T-helper 2 cell (primary cell): ENCODE measurements around the gene HAUS1.
"Not testable (repeated sequence)": the region's sequence is repeated elsewhere in the genome, so short reads cannot be mapped to it uniquely, and the experiment has no call there.

Source experiments
- DNase-seq, 5 experiments: peaks; one replicate each; pipeline versions ENCODE4 v3.0.0 to v3.0.0-alpha.2; 2012 to 2022

HAUS1 gene

DNA sequence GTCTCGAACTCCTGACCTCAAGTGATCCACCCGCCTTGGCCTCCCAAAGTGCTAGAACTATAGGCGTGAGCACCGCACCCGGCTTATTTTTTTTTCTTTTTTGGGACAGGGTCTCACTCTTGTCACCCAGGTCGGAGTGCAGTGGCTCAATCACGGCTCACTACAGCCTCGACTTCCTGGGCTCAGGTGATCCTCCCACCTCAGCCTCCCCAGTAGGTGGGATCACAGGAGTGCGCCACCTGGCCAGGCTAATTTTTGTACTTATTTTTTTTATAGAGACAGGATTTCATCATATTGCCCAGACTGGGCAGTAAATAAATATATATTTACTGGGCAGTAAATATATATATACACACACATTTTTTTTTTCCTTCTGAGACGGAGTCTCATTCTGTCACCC is 8.7 kb upstream of the HAUS1 start:
- DNase-seq, result no peak

DNA sequence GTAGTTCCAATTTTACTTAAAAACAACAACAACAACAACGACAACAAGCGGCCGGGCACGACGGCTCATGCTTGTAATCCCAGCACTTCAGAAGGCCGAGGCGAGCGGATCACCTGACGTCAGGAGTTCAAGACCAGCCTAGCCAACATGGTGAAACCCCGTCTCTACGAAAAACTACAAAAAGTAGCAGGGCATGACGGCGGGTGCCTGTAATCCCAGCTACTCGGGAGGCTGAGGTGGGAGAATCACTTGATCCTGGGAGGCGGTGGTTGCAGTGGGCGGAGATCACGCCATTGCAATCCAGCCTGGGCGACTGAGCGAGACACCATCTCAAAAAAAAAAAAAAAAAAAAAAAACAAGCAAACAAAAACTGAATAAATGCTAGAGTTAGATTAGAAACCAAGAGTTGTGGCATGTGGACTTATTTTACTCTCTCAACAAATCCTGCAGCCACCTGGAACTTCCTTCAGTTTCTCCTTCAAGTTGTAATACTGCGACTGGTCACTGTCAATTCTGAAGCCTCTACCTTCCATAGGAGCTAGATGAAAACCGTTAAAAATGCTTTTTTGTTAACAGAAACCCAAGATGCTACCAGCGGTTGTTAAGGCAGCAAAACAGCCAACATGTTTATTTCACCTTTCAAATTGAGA is 7.4 kb upstream of the HAUS1 start:
- DNase-seq, result peak in 1 of 5 experiments; percentile 31

DNA sequence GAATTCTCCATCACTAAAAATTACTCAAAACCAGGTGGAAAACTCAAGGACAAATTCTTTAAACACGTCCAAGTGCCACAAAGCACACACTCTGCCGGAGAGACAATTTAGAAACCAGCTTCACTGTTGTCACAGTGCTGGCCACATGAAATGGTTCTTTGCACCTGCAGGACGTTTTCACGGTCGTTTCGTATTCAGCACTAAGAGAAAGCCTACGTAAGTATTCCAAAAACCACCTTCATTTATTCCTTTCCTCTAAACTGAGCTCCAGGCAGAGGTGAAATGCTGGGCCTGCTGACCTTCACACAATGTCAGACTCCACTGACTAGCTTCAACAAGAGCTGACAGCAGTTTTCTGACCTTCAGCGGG is 6.8 kb upstream of the HAUS1 start:
- peak in 2 of 5 experiments; percentile 6 to 35 for DNase-seq

DNA sequence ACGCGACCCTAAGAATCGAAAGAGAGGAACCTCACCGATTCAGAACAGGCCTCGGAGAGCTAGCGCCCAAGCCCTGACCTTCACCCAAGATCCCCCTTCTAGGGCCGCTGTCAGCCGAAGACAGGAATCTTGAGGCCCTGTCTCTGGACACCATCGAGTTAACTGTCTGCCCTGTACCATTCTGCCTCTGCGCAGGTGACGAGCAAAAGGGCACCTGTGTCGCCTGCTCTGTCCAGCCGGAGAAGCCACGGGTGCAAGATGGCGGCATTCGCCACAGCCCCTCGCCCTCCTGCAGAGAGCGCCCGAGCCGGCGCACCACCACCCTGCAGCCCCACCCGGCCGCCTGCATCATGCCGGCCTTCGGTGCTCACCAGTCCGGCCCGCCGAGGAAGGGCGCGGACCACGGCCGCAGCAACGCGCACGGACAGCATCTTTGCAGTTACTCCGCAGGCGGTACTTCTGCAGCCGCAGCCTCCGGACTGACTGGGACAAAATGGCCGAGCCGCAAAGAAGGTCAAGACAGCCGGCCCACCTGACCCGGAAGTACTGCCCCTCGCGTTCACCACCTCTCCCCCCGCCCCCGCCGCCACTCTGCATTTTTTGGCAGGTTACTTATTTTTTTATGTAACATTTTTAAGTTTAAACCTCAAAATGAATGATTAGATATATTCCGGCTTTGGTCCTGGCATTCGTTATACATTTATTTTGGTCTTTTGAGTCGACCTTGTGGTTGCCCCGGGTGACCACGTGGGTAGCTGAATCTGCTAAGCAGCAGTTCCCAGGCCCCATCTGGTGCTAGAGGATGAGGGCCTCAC is 6.2 kb upstream of the HAUS1 start, which contains the start of gene ATP5F1A:
ATP5F1A (minus strand) TSS at position 496 of the 815 bp plus-strand sequence; CDS start at position 431, 65 bp downstream.
- DNase-seq, result peak; percentile 67 to 92 (median 77)

DNA sequence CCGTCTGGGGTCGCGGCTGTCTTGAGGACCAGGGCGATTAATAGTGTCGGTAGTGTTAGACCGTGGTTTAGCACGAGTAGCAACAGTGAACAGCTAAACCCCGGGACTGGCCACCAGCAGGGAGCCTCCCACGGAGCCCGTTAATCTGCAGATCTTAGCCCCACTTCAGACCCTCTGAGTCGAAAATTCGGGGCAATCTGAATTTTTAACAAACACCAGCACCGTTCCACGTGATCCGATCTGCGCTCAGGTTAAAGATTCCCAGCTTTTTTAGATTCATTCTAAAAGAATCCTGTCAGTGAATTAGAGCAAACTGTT is 5.6 kb upstream of the HAUS1 start:
- DNase-seq, result no peak

DNA sequence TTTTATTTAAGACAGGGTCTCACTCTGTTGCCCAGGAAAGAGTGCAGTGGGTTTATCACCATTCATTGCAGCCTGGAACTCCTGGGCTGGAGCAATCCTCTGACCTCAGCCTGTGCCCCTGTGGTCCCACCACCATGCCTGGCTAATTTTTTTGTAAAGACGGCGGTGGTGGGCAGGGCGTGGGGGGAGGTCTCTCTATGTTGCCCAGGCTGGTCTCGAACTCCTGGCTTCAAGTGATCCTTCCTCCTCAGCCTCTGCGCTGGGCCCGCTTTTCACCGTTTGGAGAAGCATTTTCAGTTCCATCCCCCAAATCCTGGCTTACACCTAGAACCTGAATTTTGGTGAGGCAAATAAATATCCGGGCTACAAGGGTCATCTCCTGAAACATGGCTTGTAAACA is 4.7 kb upstream of the HAUS1 start:
- DNase-seq, result no peak

DNA sequence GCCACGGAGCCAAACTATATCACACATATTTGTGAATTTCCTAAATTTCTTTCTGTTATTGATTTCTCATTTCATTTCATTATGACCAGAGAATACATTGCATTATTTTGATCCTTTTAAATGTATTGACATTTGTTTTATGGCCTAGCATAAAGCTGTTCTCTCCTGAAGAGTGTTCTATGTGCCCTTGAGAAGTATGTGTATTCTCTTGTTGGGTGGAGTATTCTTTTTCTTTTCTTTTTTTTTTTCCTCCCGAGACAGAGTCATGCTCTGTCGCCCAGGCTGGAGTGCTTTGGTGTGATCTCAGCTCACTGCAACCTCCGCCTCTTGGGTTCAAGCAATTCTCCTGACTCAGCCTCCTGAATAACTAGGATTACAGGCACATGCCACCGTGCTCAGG is 5.2 kb downstream of the HAUS1 start:
- no peak for DNase-seq

DNA sequence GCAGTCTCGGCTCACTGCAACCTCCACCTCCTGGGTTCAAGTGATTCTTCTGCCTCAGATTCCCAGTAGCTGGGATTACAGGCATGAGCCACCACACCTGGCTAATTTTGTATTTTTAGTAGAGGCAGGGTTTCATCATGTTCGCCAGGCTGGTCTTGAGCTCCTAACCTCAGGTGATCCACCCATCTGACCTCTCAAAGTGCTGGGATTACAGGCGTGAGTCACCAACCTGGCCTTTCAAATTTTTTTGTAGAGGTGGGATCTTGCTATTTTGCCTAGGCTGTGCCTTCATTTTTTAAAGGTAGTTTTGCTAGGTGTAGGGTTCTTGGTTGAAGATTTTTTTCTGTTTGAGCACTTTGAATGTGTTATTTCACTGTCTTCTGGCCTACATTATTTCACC is 6.2 kb downstream of the HAUS1 start:
- no peak for DNase-seq

DNA sequence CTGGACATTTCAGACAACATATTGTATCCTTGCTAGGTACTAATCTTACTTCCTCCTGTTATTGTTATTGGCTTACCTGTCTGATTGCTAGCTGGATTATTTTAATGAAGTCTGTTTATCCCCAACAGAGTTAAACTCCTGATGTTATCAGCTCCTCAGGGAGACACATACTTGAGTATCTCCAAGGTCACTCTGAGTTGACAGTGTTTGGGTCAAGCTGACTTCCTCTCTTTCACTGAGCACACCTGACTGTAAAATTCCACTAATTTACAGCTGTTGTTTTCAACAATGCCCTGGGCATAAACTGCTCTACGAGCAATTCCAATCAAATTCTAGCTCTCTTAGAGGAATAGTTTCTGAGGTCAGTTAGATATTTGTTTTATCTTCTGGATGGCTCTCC is 9.6 kb downstream of the HAUS1 start:
- no peak for DNase-seq

DNA sequence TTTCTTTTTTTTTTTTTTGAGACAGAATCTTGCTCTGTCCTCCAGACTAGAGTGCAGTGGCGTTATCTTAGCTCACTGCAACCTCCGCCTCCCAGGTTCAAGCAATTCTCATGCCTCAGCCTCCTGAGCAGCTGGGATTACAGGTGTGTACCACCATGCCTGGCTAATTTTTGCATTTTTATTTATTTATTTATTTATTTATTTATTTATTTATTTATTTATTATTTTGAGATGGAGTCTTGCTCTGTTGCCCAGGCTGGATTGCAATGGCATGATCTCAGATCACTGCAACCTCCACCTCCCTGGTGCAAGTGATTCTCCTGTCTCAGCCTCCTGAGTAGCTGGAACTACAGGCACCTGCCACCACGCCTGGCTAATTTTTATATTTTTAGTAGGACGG is 22.4 kb downstream of the HAUS1 start:
- DNase-seq, result not testable (repeated sequence)

DNA sequence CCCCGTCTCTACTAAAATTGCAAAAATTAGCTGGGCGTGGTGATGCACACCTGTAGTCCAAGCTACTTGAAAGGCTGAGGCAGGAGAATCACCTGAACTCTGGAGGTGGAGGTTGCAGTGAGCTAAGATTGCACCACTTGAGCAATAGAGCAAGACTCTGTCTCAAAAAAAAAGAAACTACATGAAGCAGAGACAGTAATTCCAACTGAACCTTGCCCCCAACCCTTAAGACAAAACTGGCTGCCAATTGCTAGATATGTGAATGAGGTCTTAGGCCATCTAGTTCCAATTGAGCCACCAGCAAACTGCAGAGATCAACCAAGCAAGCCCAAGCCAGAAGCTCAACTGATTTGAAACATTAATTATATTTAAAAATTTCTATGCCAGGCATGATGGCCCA is 25.9 kb downstream of the HAUS1 start:
- no peak for DNase-seq

DNA sequence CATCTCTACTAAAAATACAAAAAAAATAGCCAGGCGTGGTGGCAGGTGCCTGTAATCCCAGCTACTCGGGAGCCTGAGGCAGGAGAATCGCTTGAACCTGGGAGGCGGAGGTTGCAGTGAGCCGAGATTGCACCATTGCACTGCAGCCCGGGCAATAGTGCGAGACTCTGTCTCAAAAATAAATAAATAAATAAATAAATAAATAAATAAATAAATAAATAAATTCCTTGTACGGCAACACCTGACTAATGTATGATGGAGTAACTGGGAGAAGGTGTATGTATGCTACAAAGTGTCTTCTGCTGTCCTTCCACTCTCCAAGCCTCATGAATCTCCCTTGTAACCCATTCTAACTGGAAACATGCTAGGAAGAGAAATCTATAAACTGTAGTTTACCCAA is 26.4 kb downstream of the HAUS1 start:
- DNase-seq, result not testable (repeated sequence)

DNA sequence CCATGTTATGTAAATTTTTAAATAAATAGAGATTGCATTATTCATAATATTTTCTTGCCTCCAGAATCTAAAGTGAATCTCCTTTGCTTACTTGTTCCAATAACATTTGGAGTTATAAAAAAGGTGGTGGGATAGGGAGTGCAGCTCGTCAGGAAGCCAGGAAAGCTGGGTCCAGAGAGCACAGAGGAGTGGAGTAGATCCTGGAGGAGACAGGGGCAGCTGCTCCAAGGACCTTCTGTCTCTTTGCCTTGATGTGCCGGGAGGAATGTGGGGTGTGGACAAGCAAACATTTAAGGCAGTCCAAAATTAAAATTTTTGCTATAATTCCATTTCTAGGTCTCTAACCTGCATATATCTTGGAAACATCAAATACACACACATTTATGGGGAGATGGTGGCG is 29.3 kb downstream of the HAUS1 start:
- DNase-seq, result no peak

DNA sequence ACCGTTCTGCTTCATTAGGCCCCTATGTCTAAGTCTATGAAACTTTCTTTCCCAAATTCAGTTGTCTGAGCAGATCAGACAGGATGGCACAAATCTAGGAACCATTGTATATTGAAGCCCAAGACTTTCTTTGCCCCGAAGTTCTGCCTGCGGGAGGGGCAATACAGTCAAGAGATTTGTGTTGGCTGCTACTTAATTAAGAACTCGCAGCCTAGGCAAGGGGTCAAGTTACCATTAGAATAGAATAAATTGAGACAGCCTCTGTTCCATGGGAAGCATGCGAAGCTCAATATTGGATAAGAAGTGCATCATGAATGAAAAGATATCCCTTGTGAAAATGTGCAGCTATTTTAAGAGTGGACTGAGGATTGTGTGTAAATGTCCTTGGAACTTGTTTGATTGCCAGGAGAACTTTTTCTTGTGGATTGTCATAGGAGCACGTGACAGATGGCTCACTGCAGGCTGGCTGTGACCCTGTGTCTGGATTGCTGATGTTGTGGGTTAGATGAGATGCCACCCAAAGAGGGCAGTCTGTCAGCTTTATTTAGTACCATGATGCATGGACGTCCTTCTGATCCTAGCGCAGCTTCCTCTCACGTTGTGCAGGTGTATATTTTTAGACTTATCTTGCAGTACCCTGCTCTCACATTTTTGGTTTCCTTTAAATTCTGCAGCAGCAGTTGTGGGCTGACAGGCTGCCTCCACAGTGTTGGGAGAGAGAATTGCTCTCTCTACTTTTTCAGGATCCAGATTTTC is 30.9 kb downstream of the HAUS1 start:
- no peak for DNase-seq

DNA sequence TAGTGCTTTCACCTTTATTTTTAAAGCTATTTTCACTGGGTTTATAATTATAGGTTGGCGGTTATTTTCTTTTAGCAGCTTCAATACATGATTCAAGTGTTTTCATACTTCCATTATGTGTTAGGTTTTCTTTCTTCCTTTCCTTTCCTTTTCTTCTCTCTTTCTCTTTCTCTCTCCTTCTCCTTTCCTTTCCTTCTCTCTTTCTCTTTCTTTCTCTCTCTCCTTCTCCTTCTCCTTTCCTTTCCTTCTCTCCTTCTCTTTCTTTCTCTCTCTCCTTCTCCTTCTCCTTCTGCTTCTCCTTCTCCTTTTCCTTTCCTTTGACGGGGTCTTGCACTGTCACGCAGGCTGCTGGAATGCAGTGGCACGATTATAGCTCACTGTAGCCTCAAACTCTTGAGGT is 36.0 kb downstream of the HAUS1 start:
- no peak for DNase-seq

DNA sequence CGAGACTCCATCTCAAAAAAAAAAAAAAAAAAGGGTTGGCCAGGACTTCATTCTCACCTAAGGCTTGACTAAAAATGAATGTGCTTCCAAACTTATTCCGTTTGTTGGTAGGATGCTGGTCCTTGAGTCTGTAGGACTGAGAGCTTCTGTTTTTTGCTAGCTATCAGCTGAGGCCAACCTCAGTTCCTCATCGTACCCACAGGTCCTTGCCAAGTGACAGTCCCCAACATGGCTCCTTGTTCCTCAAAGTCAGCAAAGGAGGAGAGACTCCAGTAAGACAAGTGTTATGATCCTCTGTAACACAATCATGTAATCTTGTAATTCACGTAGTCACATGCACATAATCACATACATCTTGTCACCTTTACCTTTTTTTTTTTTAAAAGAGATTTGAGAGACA is 37.0 kb downstream of the HAUS1 start:
- no peak for DNase-seq

DNA sequence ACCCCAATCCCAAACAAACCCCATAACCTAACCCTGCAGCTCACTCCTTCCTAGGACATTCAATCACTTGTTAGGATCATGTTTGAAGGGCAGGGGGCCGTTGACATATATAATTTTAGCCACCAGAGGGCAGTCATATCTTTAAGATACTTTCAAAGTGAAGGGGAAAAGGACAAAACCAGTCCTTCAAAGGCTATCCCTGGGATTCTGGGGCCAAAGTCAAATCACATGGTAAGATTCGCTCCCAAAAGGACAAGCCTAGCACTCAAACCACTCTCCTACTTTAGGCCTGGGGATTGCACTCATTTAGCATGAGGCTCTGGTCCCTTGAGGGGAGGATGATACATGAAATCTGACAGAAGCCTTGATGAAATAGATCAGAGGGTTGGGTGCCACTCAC is 44.6 kb downstream of the HAUS1 start:
- peak in 2 of 5 experiments; percentile 26 to 51 for DNase-seq

DNA sequence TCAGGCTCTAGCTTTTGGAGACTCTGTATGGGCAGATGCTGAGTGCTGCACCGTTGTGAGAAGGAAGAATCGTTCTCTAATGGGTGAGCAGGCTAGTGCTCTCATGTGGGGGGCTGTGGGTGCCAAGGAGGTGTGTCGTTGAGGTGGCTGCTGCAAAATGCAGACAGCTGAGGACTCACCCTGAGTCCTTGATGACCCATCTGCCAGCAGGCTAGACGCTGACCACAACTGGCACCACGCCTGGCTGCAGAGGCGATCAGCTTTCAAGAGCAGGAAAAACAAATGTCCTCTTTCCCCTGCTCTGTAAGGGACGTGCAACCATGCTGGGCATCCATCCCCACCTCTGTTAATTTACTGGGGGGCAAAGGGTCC is 48.2 kb downstream of the HAUS1 start:
- DNase-seq, result no peak

DNA sequence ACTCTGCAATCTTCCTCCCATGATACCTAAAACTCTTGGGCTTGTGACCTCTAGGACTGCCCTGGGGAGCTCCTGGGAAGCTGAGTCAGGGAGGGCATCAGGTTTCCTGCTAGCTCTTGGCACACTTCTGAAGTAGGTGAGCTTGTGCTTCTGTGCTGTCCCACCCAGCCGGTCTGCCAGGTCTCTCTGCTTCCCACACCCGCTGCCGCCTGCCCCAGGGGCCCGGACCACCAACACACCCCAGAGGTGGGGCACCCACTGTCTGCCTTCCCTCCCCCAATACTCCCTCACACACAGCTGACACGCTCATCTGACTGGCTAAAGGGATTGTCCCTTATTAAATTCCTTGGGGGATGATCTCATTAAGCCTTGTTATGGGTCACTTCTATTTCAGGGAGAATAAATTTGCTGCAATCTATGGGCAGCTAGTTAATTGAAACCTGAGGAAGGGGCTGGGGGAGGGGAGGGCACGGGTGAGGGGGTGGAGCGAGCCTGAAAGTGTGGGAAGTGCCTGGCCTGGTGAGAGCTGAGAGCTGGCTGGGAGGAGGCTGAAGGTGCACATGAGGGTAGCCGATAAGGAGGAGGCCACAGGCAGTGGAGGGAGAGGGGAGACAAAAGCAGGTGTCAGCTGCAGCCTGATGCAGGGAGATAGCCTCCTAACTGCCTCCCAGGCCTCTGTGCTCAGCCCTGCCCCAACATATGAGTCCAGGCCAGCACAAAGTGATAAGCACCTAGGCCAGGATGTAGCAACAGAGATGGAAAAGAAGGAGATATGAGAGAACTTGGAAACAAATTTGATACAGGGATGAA is 48.8 kb downstream of the HAUS1 start:
- no peak for DNase-seq

DNA sequence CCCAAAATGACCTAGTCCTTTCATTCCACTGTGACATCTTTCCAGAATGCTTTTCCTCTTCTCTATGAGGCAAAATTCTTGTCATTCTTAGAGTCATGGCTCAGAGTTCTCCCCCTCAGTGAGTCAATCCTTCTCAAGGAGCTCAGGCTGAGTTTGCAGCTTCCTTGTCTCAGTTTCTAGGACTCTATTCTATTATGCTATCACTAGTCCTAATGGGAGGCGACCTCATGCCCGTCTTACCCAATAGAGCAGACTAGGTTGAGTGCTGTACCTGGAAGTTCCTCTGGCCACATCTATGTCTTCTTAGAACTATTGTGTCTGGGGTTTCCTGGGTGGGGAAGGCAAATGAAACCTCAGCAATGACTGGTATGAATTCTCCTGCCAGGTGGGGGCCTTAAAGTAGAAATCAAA is 51.5 kb downstream of the HAUS1 start:
- peak in 3 of 5 experiments; percentile 8 to 90 (median 36) for DNase-seq

DNA sequence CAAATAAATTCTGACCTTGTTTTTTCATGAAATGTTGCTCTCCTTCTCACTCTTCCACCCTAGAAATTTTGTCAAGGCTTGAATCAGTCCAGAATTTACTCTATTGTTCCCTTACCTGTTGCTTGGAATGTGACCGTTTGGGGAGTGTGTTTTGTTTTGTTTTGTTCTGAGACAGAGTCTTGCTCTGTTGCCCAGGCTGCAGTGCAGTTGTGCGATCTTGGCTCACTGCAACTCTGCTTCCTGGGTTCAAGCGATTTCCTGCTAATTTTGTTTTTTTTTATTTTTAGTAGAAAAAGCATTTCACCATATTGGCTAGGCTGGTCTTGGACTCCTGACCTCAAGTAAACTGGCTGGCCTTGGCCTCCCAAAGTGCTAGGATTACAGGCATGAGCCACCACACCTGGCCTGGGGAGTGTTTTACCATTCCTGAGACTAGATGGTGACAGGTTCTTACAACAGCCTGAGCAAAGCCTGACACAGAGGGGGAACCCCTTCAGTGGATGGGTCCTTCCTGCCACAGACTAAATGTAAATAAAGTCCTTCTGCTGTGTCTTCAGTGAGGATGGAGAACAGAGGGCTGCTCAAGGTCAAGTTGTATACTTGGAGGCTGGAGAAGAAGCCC is 52.0 kb downstream of the HAUS1 start:
- peak in 1 of 5 experiments; percentile 63 for DNase-seq

DNA sequence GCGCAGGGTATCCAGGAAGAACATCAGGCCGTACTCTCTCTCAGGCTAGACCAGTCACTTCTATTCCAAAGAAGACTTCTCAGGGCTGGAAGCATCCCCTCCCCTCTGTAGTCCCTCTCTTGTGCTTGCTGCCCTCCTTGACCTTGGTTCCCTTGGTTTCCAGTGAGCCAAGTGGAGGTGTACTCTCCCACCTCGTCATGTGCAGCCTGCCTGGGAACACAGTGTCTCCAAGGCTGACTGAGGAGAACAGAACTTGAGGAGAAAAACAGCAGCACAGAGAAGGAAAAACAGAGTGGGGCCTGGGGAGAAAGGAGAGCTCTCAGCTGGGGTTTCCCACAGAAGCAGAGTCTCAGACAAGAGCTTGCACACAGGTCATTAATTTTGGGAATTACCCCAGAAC is 52.7 kb downstream of the HAUS1 start:
- no peak for DNase-seq
